ENCODE results near the gene P2RX3.

DNA sequence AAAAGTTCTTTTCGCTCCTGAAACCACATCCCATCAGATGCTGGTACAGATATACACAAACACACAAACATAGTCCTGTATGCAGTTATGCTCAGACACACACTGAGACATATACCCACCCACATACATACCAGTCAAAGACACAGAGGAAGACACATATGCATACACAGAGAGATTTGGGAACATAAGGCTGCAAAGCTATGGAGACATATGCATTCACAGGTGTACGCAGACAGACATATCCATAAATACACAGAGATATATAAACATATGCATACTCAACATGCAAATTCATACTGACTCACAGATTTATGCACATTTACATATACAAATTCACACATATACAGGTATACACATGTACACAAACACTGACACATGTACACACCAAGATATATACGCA, 36.8 kb downstream of the P2RX3 start:
- TF ChIP-seq CTCF (IDR thresholded peaks at IDR 0.05) (no peak), POLR2AphosphoS5 (IDR thresholded peaks at IDR 0.05) (no peak)

Data from prostate gland (tissue), 2 donors.